Head of caudate nucleus (tissue), 42 donors: ENCODE data around the gene HNRNPAB.
"Not testable (repeated sequence)": the region's sequence is repeated elsewhere in the genome, so short reads cannot be mapped to it uniquely, and the experiment has no call there.

Experiments used
- DNase-seq, 42 donors: peaks; one replicate each; pipeline versions ENCODE4 v3.0.0 to v3.0.0-alpha.2; 2020 to 2021; ENCODE audit warnings: mixed read lengths in 7 of 42
- intact Hi-C: fragments of 100-400 bp; cut with DNase I; formaldehyde crosslinking; loops from one replicate; pipeline ENCODE4 v1.15.0; 2022

The HNRNPAB gene

GRCh38 chr5:178253632-178254031 lies 49.3 kb downstream of the HNRNPAB start:
- DNase-seq, intact Hi-C loops: not testable (repeated sequence)

- no peak for DNase-seq
- intact Hi-C loops = no loop called here
Measured at GRCh38 chr5:178256746-178257145, 52.4 kb downstream of the HNRNPAB start.

- intact Hi-C loops = no loop called here
- DNase-seq = no peak
Measured at GRCh38 chr5:178257650-178258049, 53.3 kb downstream of the HNRNPAB start.

GRCh38 chr5:178259623-178260536 lies 55.5 kb downstream of the HNRNPAB start:
- intact Hi-C loops = no loop called here

More at GRCh38 chr5:178259623-178260536, 55.5 kb downstream of the HNRNPAB start:
- no peak for DNase-seq
